ENCODE data around the gene TTC33. TPM values are rescaled to one million over a fixed set of nuclear protein-coding genes. Genes with fewer than 3 reads are reported as not detected.
"Not testable (repeated sequence)": the region's sequence is repeated elsewhere in the genome, so short reads cannot be mapped to it uniquely, and the experiment has no call there.

Gene TTC33
- total and polyA plus RNA-seq, 9 donors: 13.4 to 23.1 (median 17.7) TPM

DNA sequence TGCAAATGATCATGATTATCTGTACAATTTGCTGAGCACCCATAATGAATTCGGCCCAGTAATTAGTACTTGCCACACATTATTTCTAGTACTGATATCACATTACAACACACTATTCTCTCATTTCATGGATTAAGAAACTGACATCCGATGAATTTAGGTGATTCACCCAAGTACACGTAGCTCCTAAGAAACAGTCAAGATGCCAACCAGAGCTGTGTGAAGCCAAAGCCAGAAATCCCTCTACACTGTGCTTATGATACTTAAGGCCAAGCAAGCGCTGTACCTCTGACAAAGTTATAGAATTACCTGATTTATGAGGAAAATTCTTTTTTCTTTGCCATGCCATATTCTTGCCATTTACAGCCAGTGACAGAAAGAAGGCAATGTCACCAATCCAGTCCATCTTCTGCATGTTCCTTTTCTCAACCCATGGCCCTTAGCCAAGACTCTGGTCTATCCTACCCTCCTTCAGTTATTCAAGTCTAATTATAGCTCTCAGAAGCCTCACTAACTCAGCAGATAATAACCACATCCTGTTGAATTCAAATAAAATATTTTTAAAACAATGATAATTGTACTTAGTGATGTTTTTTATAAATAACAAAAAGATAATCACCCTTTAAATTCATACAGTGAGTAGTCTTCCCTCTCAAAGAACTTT is 150.3 kb downstream of the TTC33 start:
- Histone ChIP-seq H3K9me3 (replicated peaks; ENCODE audit: control insufficient read depth, low read depth, low read length) (no peaks in the 10 kb centered on the region), H3K4me1 (ENCODE audit: control insufficient read depth, insufficient read depth, low read length) (peaks cover 8% of the 10 kb centered on the region), H3K36me3 (ENCODE audit: control insufficient read depth, insufficient read depth, low read length) (no peaks in the 10 kb centered on the region), H3K4me3 (ENCODE audit: low read length) (no peak overlapping the region), H3K27ac (ENCODE audit: low read length) (no peak overlapping the region), H3K27me3 (ENCODE audit: control insufficient read depth, insufficient read depth, low read length) (no peaks in the 10 kb centered on the region)
- WGBS (ENCODE audit: insufficient coverage): 95% methylated on average over 3 of the region's 4 CpGs
- peak; percentile 34 for DNase-seq

GRCh38 chr5:40603378-40603777 is 152.4 kb downstream of the TTC33 start:
- Histone ChIP-seq H3K27ac (ENCODE audit: low read length) (no peak overlapping the region), H3K27me3 (ENCODE audit: control insufficient read depth, insufficient read depth, low read length) (no peaks in the 10 kb centered on the region), H3K4me3 (ENCODE audit: low read length) (no peak overlapping the region), H3K9me3 (replicated peaks; ENCODE audit: control insufficient read depth, low read depth, low read length) (no peaks in the 10 kb centered on the region), H3K4me1 (ENCODE audit: control insufficient read depth, insufficient read depth, low read length) (peaks cover 8% of the 10 kb centered on the region), H3K36me3 (ENCODE audit: control insufficient read depth, insufficient read depth, low read length) (no peaks in the 10 kb centered on the region)
- no CpG with 5 or more reads among the region's 1 CpG for WGBS (ENCODE audit: insufficient coverage)
- DNase-seq: peak; percentile 59

DNA sequence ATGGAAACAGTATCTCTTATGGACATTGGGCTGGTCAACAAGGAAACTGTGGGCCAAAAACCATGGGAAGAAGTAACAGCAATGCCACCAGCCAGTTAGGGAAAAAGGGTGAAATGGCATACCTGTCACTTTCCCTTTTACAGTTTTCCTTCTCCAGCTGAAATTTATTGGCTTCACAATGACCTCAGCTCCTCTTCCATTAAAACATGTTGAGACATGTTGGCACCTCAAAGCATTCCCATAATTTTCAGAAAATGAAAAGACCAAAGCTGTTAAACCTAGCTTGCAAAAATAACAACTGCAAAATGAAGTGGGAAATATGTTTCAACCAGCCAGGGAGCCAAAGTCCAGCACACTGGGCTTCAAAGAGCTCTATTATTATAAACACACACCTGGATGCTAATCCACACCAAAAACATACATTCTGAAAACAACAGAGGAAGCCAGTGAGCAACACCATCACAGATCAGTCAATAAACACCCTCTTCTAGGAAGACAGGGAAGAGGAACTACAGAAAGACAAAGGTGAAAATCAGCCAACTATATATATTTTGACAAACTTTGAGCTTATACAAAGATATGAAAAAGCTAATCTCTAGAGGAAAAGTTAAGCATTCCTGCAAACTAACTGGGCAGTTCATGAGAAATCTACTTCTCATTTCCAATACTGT is 154.4 kb downstream of the TTC33 start:
- no peaks in the 10 kb centered on the region for H3K9me3 ChIP-seq (replicated peaks; ENCODE audit: control insufficient read depth, low read depth, low read length)
- H3K27me3 ChIP-seq (ENCODE audit: control insufficient read depth, insufficient read depth, low read length): no peaks in the 10 kb centered on the region
- no peak overlapping the region for H3K4me3 ChIP-seq (ENCODE audit: low read length)
- H3K4me1 ChIP-seq (ENCODE audit: control insufficient read depth, insufficient read depth, low read length): peaks cover 7% of the 10 kb centered on the region
- DNase-seq: no peak
- no peak overlapping the region for H3K27ac ChIP-seq (ENCODE audit: low read length)
- no peaks in the 10 kb centered on the region for H3K36me3 ChIP-seq (ENCODE audit: control insufficient read depth, insufficient read depth, low read length)

- DNase-seq: no peak
- Histone ChIP-seq H3K4me3 (ENCODE audit: low read length) (no peak overlapping the region), H3K9me3 (replicated peaks; ENCODE audit: control insufficient read depth, low read depth, low read length) (no peaks in the 10 kb centered on the region), H3K36me3 (ENCODE audit: control insufficient read depth, insufficient read depth, low read length) (no peaks in the 10 kb centered on the region), H3K4me1 (ENCODE audit: control insufficient read depth, insufficient read depth, low read length) (peaks cover 4% of the 10 kb centered on the region), H3K27me3 (ENCODE audit: control insufficient read depth, insufficient read depth, low read length) (no peaks in the 10 kb centered on the region), H3K27ac (ENCODE audit: low read length) (no peak overlapping the region)
- WGBS (ENCODE audit: insufficient coverage): 60% methylated on average over 1 of the region's 1 CpG
Observed at GRCh38 chr5:40600383-40600782, 155.4 kb downstream of the TTC33 start.

- DNase-seq: no peak
- H3K4me3 ChIP-seq (ENCODE audit: low read length): no peak overlapping the region
- H3K36me3 ChIP-seq (ENCODE audit: control insufficient read depth, insufficient read depth, low read length): no peaks in the 10 kb centered on the region
- peaks cover 4% of the 10 kb centered on the region for H3K4me1 ChIP-seq (ENCODE audit: control insufficient read depth, insufficient read depth, low read length)
- H3K27me3 ChIP-seq (ENCODE audit: control insufficient read depth, insufficient read depth, low read length): no peaks in the 10 kb centered on the region
- H3K9me3 ChIP-seq (replicated peaks; ENCODE audit: control insufficient read depth, low read depth, low read length): no peaks in the 10 kb centered on the region
- H3K27ac ChIP-seq (ENCODE audit: low read length): no peak overlapping the region
Observed at GRCh38 chr5:40599676-40600075, 156.1 kb downstream of the TTC33 start.

- Histone ChIP-seq H3K4me3 (ENCODE audit: low read length) (no peak overlapping the region), H3K36me3 (ENCODE audit: control insufficient read depth, insufficient read depth, low read length) (no peaks in the 10 kb centered on the region), H3K9me3 (replicated peaks; ENCODE audit: control insufficient read depth, low read depth, low read length) (no peaks in the 10 kb centered on the region), H3K27ac (ENCODE audit: low read length) (no peak overlapping the region), H3K4me1 (ENCODE audit: control insufficient read depth, insufficient read depth, low read length) (no peaks in the 10 kb centered on the region), H3K27me3 (ENCODE audit: control insufficient read depth, insufficient read depth, low read length) (no peaks in the 10 kb centered on the region)
- 15% methylated on average over 1 of the region's 1 CpG for WGBS (ENCODE audit: insufficient coverage)
- peak; percentile 50 for DNase-seq
Observed at GRCh38 chr5:40594811-40595210, 160.9 kb downstream of the TTC33 start.

- H3K27me3 ChIP-seq (ENCODE audit: control insufficient read depth, insufficient read depth, low read length); H3K9me3 ChIP-seq (replicated peaks; ENCODE audit: control insufficient read depth, low read depth, low read length); H3K4me3 ChIP-seq (ENCODE audit: low read length); H3K27ac ChIP-seq (ENCODE audit: low read length); H3K36me3 ChIP-seq (ENCODE audit: control insufficient read depth, insufficient read depth, low read length); H3K4me1 ChIP-seq (ENCODE audit: control insufficient read depth, insufficient read depth, low read length): not testable (repeated sequence)
- WGBS (ENCODE audit: insufficient coverage): 90% methylated on average over 2 of the region's 10 CpGs
- peak; percentile 33 for DNase-seq
Observed at GRCh38 chr5:40591727-40592396, 163.9 kb downstream of the TTC33 start.

DNA sequence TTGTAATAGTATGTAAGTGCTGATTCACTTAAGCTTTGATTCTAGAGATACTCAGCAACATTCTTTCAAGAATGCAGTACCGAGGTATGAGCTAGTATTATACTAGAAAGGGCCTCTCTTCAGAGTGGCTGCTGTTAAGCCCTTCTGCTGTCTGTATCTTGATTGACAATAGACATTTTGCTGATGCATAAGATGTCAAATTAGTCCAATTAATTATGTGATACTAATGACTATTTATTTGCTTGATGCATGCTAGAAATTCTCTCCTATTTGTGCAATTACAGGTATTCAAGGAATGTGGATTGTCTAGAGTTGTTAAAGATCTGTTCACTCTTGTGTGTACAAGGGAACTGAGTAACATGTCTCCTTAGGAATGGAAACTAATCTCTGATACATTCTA is 168.4 kb downstream of the TTC33 start:
- no peak overlapping the region for H3K27ac ChIP-seq (ENCODE audit: low read length)

GRCh38 chr5:40585537-40586267 is 170.1 kb downstream of the TTC33 start:
- no peaks in the 10 kb centered on the region for H3K9me3 ChIP-seq (replicated peaks; ENCODE audit: control insufficient read depth, low read depth, low read length)
- H3K4me1 ChIP-seq (ENCODE audit: control insufficient read depth, insufficient read depth, low read length): no peaks in the 10 kb centered on the region
- no peak overlapping the region for H3K4me3 ChIP-seq (ENCODE audit: low read length)
- no peaks in the 10 kb centered on the region for H3K36me3 ChIP-seq (ENCODE audit: control insufficient read depth, insufficient read depth, low read length)
- H3K27me3 ChIP-seq (ENCODE audit: control insufficient read depth, insufficient read depth, low read length): no peaks in the 10 kb centered on the region
- no CpG with 5 or more reads among the region's 5 CpGs for WGBS (ENCODE audit: insufficient coverage)
- DNase-seq: no peak
- H3K27ac ChIP-seq (ENCODE audit: low read length): no peak overlapping the region

More for the DNA sequence above, 168.4 kb downstream of the TTC33 start:
- no peaks in the 10 kb centered on the region for H3K27me3 ChIP-seq (ENCODE audit: control insufficient read depth, insufficient read depth, low read length)
- H3K4me3 ChIP-seq (ENCODE audit: low read length): no peak overlapping the region
- no peaks in the 10 kb centered on the region for H3K4me1 ChIP-seq (ENCODE audit: control insufficient read depth, insufficient read depth, low read length)
- no peaks in the 10 kb centered on the region for H3K36me3 ChIP-seq (ENCODE audit: control insufficient read depth, insufficient read depth, low read length)
- no peaks in the 10 kb centered on the region for H3K9me3 ChIP-seq (replicated peaks; ENCODE audit: control insufficient read depth, low read depth, low read length)
- no peak for DNase-seq
- WGBS (ENCODE audit: insufficient coverage): no CpG with 5 or more reads among the region's 1 CpG

- Histone ChIP-seq H3K27me3 (ENCODE audit: control insufficient read depth, insufficient read depth, low read length) (no peaks in the 10 kb centered on the region), H3K4me3 (ENCODE audit: low read length) (no peak overlapping the region), H3K9me3 (replicated peaks; ENCODE audit: control insufficient read depth, low read depth, low read length) (no peaks in the 10 kb centered on the region), H3K27ac (ENCODE audit: low read length) (no peak overlapping the region), H3K36me3 (ENCODE audit: control insufficient read depth, insufficient read depth, low read length) (no peaks in the 10 kb centered on the region), H3K4me1 (ENCODE audit: control insufficient read depth, insufficient read depth, low read length) (no peaks in the 10 kb centered on the region)
- DNase-seq: no peak
- 60% methylated on average over 1 of the region's 2 CpGs for WGBS (ENCODE audit: insufficient coverage)
Observed at GRCh38 chr5:40584054-40584453, 171.7 kb downstream of the TTC33 start.
